Glomerular visceral epithelial cell (primary cell): Measurements from ENCODE around the gene TOR4A.

ENCODE experiments used
- DNase-seq: peaks from one replicate; pipeline ENCODE4 v3.0.0-alpha.2; 2016; ENCODE audit errors: extremely low spot score

TOR4A gene

DNA sequence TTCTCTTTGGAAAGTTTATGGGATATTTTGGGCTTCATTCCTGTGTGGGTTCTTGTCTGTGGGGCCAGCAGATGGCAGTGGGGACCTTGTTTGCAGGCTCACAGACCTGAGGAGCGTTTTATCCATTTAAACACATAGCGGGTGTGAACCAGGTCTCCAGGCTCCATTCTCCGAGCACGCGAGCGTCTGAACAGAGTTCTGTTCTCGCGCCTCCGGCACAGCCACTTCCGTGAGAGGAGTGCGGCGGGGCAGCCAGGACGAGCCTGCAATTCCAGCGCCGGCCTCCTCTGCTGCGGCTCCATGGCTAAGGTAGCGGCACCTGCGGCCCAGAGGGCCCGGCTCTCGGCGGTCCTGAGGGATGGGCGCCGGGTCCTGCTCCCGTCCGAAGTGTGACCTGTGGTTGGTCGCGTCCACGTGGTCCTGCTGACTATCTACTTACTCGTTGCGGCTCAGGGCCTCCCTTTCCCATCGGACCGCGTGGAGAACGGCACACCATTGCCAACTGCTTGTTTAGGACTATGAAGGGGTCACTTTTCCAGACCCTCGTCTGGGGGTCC lies 17.2 kb downstream of the TOR4A start:
- peak; percentile 37 for DNase-seq

DNA sequence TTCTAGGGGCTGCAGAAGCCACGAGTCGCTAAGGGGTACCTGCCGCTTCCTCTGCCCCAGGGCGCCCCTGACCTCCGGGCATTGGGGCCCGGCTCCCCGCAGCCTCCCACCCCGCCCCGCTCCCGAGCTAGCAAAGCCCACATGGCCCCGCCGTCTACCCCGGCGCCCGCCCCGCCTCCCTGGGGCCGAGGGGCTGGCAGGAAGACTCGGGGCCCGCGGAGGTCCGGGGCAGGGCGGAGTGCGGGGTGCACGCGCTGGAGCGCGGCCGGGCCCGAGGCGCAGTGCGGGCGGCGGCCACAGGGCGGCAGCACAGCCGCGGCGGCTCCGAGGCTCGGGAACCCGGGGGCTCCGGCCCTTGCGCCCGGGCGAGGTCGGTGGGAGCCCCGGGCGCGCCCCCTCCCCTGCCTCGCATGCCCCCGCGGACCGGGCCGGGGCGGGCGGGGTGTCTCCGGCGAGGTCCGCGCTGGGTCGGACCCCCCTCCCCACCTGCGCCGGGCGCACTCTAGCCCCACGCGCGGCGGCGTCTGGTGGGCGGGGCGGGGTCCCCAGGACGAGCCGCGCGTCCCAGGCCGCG lies 17.8 kb downstream of the TOR4A start:
- DNase-seq = peak; percentile 44

DNA sequence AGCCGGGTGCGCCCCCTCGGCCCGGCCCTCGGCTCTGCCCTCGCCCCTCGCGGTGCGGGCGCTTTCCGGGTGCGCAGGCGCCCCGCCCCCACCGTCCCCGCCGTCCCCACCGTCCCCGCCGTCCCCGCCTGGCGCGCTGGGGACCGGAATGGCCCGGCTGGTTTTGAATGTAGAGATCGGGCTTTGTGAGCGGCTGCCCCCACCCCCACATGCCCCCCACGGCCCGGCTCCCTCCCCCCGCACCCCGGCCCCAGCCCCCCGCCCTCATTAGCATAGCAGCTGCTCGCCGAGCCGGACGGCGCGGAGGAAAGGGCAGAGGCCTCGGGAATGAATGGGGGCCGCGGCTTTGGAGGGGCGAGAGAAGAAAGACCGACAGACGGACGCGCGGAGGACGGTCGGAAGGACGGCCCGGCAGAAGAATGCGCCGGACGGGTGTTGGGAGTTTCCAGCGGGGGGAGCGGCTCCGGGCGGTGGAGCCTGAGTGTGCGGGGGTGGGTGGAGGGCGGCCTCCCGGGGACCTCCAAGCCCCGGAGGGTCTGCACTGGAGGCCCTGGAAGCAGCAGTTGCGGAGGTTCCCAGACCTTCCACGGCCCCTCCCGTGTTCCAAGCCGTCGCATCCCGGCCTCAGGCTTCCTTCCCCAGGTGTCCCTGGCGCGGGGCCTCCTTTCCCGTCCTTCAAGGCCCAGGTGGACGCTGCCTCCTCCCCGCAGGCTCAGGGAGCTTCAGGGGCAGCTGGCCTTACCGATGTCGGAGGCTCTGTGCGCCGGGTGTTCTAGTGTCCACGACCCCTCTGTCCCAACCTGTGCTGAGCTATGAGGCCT lies 18.5 kb downstream of the TOR4A start:
- DNase-seq = no peak

DNA sequence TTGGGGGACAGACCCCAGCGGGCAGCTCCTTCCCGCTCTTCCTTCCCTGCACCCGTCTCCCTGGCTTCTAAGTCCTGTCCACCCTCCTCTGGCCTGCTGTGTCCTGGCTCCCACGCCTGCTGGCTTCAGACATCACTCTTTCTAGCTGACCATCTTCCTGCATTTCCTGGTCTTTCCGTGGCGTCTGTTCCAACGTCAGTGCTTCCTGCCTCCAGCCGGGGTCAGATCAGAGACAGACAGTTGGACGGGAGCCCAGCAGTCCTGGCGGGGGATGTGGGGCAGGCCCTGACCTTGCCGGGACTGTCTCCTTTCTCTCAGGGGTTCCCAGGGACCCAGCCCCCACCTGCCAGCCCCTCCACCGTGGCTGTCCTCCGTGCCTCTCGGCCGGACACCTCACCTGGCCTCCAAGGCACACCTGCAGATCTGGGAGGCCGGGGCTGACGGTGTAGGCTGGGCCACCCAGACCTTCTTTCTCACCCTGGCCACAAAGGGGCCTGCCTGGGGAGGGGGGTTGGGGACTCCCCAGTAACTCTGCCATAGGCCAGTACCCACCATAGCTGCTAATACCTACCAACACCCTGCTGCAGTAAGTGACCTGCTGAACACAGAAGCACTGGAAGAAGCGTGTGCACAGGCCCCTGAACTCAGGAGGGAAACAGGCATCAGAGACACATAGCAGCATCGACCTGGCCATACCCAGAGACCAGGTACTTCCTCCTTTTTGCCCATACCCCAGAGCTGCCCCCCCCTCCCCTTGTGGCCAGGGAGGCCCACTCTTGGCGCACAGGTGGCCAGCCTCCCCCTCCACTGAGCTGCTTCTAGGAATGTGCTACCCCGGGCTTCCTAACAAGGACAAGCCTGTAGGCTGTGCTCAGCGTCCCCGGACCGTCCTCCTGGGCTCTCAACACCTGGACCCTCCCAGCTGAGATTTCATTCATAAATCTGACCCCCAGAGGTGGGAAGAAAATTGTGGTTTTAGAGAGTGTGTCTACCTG lies 19.4 kb downstream of the TOR4A start:
- peak; percentile 23 for DNase-seq

DNA sequence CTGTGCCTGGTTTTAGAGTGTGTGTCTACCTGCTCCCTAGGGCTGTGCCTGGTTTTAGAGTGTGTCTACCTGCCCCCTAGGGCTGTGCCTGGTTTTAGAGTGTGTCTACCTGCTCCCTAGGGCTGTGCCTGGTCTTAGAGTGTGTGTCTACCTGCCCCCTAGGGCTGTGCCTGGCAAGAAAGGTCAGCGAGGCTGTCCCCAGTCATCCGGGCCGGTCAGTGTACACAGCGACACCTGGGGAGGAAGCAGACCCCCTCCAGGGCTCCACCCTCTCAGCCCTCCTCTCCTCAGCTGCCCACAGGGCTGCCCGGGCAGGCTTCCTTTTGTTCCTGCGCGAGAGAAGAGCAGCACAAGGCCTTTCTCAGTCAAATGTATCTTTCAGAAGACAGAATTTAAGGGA lies 20.4 kb downstream of the TOR4A start:
- no peak for DNase-seq

DNA sequence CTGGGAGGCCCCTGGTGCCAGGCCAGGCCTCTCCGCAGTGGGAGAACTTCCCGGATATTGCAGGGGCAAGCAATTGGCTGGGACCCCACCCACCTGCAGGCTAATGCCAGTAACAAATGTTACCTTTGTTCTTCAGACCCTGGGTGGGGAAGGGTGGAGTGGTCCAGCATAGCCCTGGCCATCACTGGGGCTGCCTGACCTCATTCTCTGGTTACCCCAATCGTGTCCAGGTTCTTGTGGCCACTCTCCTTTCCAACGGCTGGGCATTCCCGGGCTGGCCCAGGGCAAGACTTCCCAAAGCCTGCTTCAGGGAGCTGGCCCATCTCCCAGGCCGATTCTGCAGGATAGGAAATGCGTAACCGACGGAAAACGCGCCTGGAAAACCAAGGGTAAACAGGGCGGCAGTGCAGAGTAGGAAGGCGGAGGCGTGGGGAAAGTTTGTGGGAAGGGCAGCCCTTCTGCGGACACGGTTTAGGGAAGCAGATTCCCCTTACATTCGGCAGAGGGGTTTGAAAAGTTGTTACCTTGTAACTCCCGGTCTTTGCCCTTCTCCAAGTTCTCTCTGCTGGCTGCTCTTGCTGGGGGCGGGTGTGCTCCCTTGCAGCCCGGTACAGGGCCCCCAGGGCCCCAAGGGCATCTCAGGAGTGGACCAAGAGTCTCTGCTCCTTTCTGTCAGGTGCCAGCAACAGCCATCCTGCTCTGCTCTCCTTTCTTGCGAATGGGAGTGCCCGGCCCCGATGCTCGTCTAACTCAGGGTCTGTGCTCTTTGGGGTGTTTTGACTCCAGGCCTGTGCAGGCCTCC lies 21.1 kb downstream of the TOR4A start:
- no peak for DNase-seq

DNA sequence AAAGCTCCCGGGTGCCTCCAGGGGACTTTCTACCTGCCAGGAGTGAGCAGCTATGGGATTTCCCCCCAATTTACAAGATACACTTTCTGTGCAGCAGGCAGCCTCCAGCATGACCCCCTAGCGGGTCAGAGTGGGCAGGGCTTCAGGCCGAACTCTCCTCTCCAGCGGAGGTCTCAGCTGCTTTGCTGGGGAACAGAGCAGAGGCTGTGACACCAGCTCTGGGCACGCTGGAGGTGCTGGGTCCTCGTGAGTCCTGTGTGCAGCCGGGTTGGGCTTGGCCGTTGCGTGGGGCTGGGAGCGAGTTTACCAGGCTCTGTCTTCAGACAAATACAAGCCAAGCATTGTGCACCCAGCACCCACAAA lies 21.7 kb downstream of the TOR4A start:
- no peak for DNase-seq

DNA sequence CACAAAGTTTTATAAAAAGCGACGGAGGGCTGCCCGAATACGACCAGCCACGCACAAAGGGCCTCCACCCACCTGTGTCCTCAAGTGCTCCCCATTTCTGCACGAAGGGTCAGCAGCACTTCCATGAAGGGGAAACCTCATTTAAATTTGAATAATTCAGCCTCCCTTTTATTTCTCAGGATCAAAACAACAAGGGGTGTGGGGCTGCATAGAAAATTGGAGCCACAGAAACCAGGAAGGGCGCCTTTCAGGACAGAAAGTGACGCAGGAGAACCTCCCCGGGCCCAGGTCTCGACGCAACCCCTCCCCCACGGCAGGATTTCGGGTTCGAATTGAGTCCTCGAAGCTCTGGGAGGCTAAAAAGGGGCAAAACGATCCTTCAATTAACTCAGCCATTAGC lies 22.4 kb downstream of the TOR4A start:
- DNase-seq = no peak

DNA sequence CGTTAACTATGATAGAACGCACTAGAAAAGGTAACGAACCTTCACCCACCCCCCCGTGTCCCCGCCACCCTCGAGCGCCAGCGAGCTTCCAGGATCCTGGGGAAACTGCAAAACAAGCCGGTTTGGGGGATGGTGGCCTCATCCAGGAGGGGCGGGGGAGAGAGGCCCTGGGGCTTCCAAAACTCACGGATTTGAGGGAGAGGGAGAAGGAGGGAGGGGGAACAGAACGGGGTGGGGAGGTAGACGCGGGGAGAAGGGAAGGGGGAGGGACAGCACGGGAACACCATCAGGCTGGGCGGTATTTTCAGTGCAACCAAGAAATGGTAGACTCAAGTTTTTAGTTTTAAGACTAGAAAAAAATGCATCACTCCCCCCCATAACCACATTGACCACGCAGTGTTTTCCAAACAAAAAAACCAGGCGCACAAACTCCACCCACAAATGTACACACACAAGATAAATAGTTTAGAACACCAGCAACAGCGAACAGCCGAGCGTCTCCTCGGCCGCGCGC lies 23.1 kb downstream of the TOR4A start:
- DNase-seq = no peak

DNA sequence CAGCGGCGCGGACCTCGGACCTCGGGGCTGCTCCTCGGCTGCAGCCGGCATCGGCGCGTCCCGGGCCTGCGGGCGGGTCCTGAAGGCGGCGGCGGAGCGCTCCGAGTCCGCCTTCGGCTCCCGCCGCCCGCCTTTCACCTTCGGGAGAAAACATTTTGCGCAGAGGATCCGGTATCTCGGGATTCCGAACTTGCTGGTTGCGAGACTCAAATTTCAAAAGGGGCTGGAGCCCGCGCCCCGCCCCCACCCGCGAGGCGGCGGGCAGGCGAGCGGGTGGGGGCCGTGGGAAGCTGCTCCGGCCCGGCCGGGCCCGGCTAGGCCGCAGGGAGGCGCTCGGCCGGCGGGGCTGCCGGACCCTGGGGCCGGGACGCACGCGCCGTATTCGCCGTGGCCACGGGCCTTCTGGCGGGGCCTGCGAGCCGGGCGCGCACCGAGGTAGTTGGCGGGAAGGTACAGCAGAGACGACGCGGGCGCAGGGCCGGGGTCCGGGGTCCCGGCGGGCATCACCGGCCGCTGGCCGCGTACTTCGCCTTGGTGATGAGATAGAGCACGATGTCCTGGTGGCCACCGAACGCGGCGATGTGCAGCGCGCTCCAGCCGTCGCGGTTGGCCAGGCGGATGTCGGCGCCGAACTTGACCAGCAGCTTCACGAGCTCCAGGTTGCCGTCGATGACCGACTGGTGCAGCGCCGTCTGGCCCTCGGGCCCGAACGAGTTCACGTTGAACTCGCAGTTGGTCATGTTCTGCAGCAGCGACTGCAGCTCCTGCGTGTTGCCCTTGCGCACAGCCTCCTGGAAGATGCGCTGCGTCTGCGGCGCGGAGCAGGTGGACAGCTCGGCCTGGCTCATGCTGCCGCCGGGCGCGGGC lies 23.8 kb downstream of the TOR4A start:
- DNase-seq = peak; percentile 44

DNA sequence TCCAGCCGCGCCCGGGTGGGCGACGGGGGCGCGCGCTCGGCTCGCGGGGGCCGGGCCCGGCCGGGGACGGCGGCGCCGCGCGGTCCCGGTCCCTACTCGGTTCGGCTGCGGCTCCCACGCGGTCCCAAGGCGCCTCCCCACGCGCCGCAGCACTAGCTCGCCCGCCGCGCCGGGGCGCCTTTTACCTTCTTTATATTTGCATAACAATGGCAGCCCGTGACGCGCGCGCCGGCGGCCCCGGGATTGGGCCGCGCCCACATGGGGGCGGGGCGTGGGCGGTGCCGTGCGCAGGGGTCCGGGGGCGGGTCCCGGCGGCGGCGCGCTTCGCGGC lies 24.6 kb downstream of the TOR4A start, which contains the start of gene NRARP:
NRARP (minus strand) TSS at position 154 of the 331 bp plus-strand sequence. CDS start 343 bp downstream, outside the sequence.
- DNase-seq = no peak

DNA sequence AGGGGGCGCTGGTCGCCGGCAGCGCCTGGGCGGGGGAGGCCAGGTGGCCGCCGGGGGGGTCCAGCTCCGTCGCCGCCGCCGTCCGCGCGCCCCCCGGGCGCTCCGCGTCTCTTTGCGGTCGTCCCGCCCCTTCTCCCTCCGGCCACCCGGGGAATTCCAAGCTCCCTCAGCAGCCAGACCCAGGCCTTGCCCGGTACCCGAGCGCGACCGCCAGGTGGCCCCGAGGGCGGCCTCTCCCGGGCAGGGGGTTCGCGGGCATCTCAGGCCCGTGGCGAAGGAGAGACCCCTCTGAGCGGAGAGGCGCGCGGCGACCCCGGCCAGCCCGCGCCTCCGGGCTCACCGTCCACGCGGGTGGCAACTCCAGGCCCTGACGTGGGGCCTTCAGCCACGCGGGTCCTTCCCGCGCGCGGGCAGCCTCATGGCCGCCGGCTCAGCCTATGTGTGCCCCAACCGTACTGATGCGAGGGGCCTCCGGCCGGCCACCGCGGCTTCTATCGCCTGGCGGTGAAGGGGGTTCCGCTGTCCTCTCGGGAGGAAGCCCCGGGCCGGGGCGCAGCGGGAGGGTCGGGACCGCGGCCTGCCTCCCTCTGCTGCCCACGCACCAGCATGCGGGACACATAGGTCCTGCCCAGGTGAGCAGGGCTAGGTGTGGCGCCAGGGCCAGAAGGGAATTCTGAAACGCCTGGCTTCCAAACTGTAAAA lies 25.1 kb downstream of the TOR4A start:
- DNase-seq = peak; percentile 86

DNA sequence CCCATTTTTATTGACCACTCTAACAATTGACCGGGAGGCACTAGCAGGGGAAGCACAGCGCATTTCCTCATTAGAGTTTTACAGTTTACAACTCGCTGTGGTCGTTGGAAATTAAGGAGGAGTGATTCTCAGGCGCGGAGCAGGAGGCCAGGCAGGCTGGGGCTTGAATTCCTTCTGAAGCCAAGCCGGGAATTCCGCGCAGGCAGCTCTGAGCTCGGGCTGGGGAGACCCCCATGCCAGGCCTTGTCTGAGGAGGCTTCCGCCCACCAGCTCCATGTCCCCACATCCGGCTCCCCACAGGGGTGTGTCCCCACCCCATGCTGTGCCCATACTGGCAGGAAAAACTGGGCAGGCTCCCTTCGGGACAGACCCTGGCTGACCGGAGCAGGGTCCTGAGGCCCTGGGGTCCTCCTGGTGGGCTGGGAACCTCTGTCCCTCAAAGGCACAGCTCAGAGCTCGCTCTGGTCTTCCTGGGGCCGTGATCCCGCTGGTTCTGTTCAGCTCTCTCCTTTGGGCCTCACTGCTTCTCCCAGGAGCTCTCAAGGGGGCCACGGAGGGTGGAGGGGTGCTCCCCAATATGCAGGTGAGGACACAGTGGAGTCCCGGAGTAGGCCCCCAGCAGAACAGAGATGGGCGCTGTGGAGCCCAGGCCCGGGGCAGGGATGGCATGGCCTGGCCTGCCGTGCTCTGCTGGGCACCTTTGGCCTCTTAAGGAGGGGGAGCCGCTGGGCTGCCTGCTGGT lies 25.8 kb downstream of the TOR4A start:
- no peak for DNase-seq

DNA sequence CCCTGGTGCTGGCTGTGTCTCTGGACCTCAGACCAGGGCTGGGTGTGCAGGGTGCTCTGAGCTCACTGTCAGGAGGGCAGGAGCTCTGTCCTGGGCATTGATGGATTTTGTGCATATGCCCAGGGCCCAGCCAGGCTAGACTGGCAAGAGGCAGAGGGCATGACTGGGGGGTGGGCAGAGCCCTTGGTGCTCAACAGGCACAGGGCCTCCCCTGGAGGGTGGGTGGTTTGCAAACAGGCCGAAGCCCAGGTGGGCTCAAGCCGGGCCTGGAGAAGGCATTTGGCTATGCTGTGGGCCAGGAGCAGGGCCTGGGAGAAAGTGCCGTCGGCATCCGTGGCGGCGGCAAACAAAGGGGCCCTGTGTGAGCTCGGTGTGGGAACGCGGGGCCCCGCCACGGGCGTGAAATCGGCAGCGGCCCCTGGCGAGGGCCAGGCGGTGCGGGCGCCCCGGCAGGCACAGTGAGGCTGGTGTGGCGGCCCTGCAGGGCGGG lies 26.4 kb downstream of the TOR4A start:
- DNase-seq = no peak

DNA sequence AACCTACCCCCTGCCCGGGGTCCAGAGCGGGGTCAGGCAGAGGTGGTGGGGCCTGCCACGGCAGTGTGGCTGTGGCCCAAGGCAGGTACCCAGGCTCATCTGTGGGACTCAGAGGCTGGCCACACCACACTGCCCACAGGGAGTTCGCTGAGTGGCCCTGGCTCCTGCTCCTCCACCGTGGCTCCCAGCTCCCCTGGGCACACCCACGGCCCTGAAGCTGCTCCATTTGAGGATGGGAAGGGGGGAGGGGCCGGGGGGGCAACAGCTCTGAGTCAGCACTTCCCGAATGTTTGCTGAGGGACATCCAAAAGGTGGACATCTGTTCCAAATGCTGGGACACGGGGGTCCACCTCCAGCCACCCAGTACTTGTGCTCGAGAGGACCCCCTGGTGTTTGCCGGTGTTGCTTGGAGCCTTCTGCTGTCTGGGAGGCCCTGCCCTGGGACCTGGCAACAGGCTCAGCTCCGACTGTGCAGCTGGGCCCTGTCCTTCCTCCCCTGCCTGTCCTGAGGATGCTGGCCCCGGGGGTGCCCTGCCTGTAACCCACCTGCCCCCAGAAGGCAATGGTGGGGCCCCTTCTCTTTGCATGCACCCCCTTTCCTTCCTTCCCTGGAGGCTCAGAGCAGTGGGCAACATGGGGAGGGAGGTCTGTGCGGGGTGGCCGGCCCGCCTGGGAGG lies 27.0 kb downstream of the TOR4A start:
- no peak for DNase-seq

DNA sequence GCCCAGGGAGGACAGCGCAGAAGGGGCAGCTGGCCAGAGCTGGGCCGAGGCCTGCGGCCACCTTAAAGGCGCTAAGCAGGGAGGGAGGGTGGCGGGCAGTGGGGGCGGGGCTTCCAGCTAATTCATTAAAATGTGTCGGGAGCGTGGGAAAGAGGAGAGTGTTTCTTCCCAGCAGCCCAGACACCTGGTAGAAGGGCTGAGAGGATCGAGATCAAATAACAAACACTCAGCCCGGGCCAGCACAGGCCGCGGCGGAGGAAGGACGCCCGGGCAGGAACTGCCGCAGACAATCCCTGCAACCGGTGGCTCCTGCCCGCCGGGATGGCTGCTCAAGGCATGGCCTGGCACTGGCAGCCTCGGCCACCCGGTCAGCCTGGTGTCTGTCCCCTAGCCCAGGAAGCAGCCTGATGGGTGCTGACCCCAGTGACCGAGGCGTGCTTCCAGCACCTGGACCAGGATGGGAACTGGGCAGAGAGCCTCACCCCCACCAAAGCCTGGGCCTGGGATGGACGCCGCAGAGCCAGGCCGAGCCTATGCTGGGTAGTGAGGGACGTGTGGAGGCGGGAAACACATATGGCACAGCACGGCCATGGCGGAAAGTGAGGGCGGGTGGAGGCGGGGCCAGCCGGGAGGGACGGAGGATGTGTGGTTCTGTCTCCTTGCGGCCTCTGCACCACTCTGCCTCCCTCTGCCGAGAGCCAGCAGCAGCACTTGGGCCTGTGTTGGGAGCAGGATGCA lies 27.7 kb downstream of the TOR4A start:
- no peak for DNase-seq

DNA sequence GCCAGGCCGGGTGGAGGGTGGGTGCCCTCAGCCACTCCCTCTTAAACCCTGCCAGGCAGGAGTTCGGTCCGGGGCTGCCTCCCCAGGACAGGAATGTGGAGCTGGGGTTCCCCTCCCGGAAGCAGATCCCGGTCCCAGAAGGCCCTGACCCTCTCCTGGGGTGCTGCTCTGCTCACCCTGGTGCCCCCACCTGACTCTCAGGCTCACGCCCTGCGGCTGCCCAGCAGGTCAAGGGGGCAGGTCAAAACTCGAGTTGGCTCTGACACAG lies 28.2 kb downstream of the TOR4A start:
- no peak for DNase-seq
